ENCODE data around the gene H6PD.

DNA sequence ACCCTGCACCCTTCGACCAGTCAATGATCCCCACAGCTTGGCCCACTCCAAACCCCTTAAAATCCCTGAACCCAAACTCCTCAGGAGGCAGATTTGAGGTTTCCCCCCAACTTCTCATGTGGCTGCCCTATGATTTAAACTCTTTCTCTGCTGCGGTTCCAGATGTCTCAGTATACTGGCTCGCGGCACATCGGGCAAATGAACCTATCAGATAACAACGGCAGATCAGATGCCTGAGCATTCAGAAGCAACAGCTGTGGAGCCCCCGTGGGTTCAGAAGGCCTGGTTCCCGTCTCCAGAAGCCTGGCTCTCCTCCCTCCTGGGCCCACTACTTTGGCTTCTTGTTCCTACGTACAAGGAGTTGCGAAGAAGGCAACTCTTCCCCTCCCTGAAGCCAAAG lies 43.3 kb upstream of the H6PD start:
- TF ChIP-seq POLR2A (IDR thresholded peaks at IDR 0.05; ENCODE audit: low read depth, low read length) (no peak), TAF1 (IDR thresholded peaks at IDR 0.05; ENCODE audit: low read depth, low read length) (no peak), POLR2AphosphoS5 (IDR thresholded peaks at IDR 0.05; ENCODE audit: low read depth, low read length) (no peak), POU2F2 (IDR thresholded peaks at IDR 0.05; ENCODE audit: low read depth, low read length) (no peak), SPI1 (IDR thresholded peaks at IDR 0.05; ENCODE audit: low read depth, low read length) (no peak), PAX5 (IDR thresholded peaks at IDR 0.05; ENCODE audit: insufficient read depth, low read length, severe bottlenecking) (no peak)

All from GM12891 (cell line).